K562 (cell line): ENCODE results near the gene FOS. TPM values are rescaled to one million over a fixed set of nuclear protein-coding genes. Genes with fewer than 3 reads are reported as not detected.

Source experiments
- ATAC-seq: fragments of 200-7000 bp; cut with Tn5 transposase; 3 replicates; pipeline ENCODE4 v1.9.1; 2020; ENCODE audit warnings: moderate library complexity
- BruUV-seq: library from RNA; stranded (reverse); fragments of 400-500 nt; replicated peaks from 2 replicates; lab custom pipeline; 2021; lab: Mats Ljungman, UMichigan
- CTCF ChIA-PET: fragments of 300-600 bp; formaldehyde crosslinking; extraction: SDS; loops from one replicate; lab custom pipeline; 2021; ENCODE audit warnings: low intra/inter-chr PET ratio; lab: Yijun Ruan, JAX
- POLR2A ChIA-PET: fragments of 300-600, 350-650 bp; sonication (Branson Sonifier 250); formaldehyde crosslinking; extraction: SDS; loops from one replicate; lab custom pipeline; 2021; ENCODE audit warnings: antibody characterized with exemption, inconsistent platforms; lab: Yijun Ruan, JAX
- DNase-seq, 4 experiments: peaks; one replicate each; pipeline versions ENCODE4 v3.0.0 to v3.0.0-alpha.2; 2011 to 2018; ENCODE audit warnings: low spot score in 3 of 4, mixed read lengths in 3 of 4; ENCODE audit errors: extremely low read depth in 1 of 4
- FAIRE-seq: peaks from 2 replicates; lab custom pipeline; 2011; peaks lifted over from hg19 to GRCh38; lab: Jason Lieb, UNC
- H2AFZ ChIP-seq: 2 replicates; pipeline ENCODE4 v1.6.0; 2011; ENCODE audit warnings: low read depth, low read length, control low read depth, inconsistent platforms
- H3K27ac ChIP-seq: fragments of 200-600 bp; 3 replicates; pipeline ENCODE4 v1.8.0; 2011; ENCODE audit warnings: low read depth, mild to moderate bottlenecking, control low read depth, inconsistent platforms, low read length, moderate library complexity, mixed read lengths; ENCODE audit errors: extremely low read depth
- H3K27me3 ChIP-seq, 2 experiments: fragments of 300-600 bp in 1 of 2; 2 replicates in 1 of 2; 3 replicates in 1 of 2; pipeline versions ENCODE4 v1.6.0 to v1.8.0; 2011; ENCODE audit warnings: inconsistent platforms in 2 of 2, low read length in 2 of 2, mild to moderate bottlenecking in 1 of 2, mixed read lengths in 1 of 2, moderate library complexity in 1 of 2; ENCODE audit not compliant: control insufficient read depth in 2 of 2, insufficient read depth in 2 of 2
- H3K36me3 ChIP-seq: fragments of 300-600 bp; 3 replicates; pipeline ENCODE4 v1.8.0; 2011; ENCODE audit warnings: mild to moderate bottlenecking, low read length, inconsistent platforms; ENCODE audit not compliant: control insufficient read depth, insufficient read depth
- H3K4me1 ChIP-seq, 2 experiments: fragments of 200-600 bp in 1 of 2; replicated peaks in 1 of 2; 2 replicates in 1 of 2; 3 replicates in 1 of 2; pipeline versions ENCODE4 v1.5.1 to v1.8.0; 2011; ENCODE audit warnings: inconsistent platforms in 2 of 2, low read length in 2 of 2, mild to moderate bottlenecking in 1 of 2, mixed read lengths in 1 of 2, moderate library complexity in 1 of 2; ENCODE audit not compliant: control insufficient read depth in 2 of 2, insufficient read depth in 2 of 2
- H3K4me2 ChIP-seq: 2 replicates; pipeline ENCODE4 v1.6.1; 2011; ENCODE audit warnings: low read length, control low read depth, inconsistent platforms, mixed read lengths; ENCODE audit not compliant: insufficient read depth
- H3K4me3 ChIP-seq: fragments of 200-600 bp; sonication (generic), shearing (Covaris generic); 2 replicates; pipeline ENCODE4 v1.5.1; 2016; ENCODE audit warnings: control low read depth, inconsistent platforms
- H3K79me2 ChIP-seq: fragments of 200-600 bp; 3 replicates; pipeline ENCODE4 v1.8.0; 2011; ENCODE audit warnings: low read length, inconsistent platforms; ENCODE audit not compliant: control insufficient read depth, insufficient read depth
- H3K9ac ChIP-seq, 2 experiments: 2 replicates each; pipeline versions ENCODE4 v1.6.0 to v1.6.1; 2011; ENCODE audit warnings: low read depth in 2 of 2, low read length in 2 of 2, control low read depth in 1 of 2, inconsistent platforms in 1 of 2, mild to moderate bottlenecking in 1 of 2, mixed read lengths in 1 of 2; ENCODE audit not compliant: insufficient read depth in 1 of 2
- H3K9me1 ChIP-seq: one replicate; pipeline ENCODE4 v1.6.0; 2011; ENCODE audit warnings: inconsistent platforms, mild to moderate bottlenecking, low read length, moderate library complexity; ENCODE audit not compliant: control insufficient read depth, insufficient read depth
- H3K9me3 ChIP-seq: replicated peaks from 2 replicates; pipeline ENCODE4 v1.5.1; 2011; ENCODE audit warnings: low read depth, low read length, inconsistent platforms; ENCODE audit not compliant: control insufficient read depth, insufficient read depth
- H4K20me1 ChIP-seq: replicated peaks from 2 replicates; pipeline ENCODE4 v1.6.1; 2011; ENCODE audit warnings: low read length, inconsistent platforms, mixed read lengths; ENCODE audit not compliant: control insufficient read depth, insufficient read depth
- FOXA3 ChIP-seq, 2 experiments: fragments of 450-650 bp in 1 of 2; sonication (generic) in 1 of 2; formaldehyde crosslinking; IDR thresholded peaks in 1 of 2; conservative IDR thresholded peaks in 1 of 2; 2 replicates each; pipeline versions ENCODE4 v1.4.0 to v1.8.0; 2020 to 2022; ENCODE audit warnings: mild to moderate bottlenecking in 2 of 2, missing genetic modification reagents in 1 of 2
- HDAC2 ChIP-seq: fragments of 450-650 bp; IDR thresholded peaks from 2 replicates; pipeline ENCODE4 v1.6.1; 2016; ENCODE audit warnings: mild to moderate bottlenecking
- ZBTB7A ChIP-seq: IDR thresholded peaks from 2 replicates; pipeline ENCODE4 v1.6.1; 2011; ENCODE audit warnings: low read depth, mild to moderate bottlenecking, low read length, moderate library complexity, borderline replicate concordance; ENCODE audit not compliant: control insufficient read depth
- ZNF347 ChIP-seq: fragments of 450-650 bp; formaldehyde crosslinking; IDR thresholded peaks from 2 replicates; pipeline ENCODE4 v1.4.0; 2020; ENCODE audit warnings: low read depth, mild to moderate bottlenecking, moderate library complexity
- WGBS: fragments of 100-300 bp; shearing (Covaris generic); methylation state at CpG from one replicate; pipeline ENCODE4 v1.1.6; 2016; ENCODE audit warnings: low coverage, mixed read lengths; ENCODE audit not compliant: insufficient coverage; ENCODE audit errors: missing lambda C conversion rate; 5-methylcytosine and 5-hydroxymethylcytosine counted together
- in situ Hi-C: fragments of 300-500 bp; cut with MboI; formaldehyde crosslinking; loops from 4 replicates; pipeline ENCODE4 v1.15.0; 2018; ENCODE audit warnings: inconsistent platforms, mixed read lengths
- intact Hi-C: fragments of 100-400 bp; cut with micrococcal nuclease; formaldehyde crosslinking; loops from 2 replicates; pipeline ENCODE4 v1.14.2; 2022
- polyA plus RNA-seq, 8 experiments: library from polyadenylated mRNA; depleted of rRNA in 4 of 8; stranded (reverse) in 5 of 8; unstranded in 3 of 8; fragments of >200 nt; fragmentation: Nextera tagmentation in 2 of 8; fragmentation: Illumina TruSeq in 1 of 8; extraction: Ambion mirVana in 2 of 8; extraction: Trizol in 1 of 8; gene quantifications; 2 replicates each; pipeline versions ENCODE4 v1.2.1 to v1.2.3, GENCODE V29; 2011 to 2014; ENCODE audit warnings: inconsistent platforms in 1 of 8, missing spikeins in 1 of 8
- total RNA-seq, 7 experiments: library from RNA; depleted of rRNA in 6 of 7; stranded (reverse); fragments of >200 nt in 6 of 7; fragmentation: Illumina TruSeq in 2 of 7; extraction: Trizol in 2 of 7; gene quantifications; 2 replicates each; pipeline versions ENCODE4 v1.2.1 to v1.2.3, GENCODE V29; 2011 to 2021; ENCODE audit warnings: low replicate concordance in 1 of 7
- TF ChIP-seq, protein P1 (sequence below), 2 experiments: fragments of 450-650 bp in 1 of 2; sonication (generic) in 1 of 2; formaldehyde crosslinking in 1 of 2; IDR thresholded peaks; 2 replicates each; pipeline versions ENCODE4 v1.7.1 to v1.9.0; 2016 to 2022; ENCODE audit warnings: inconsistent platforms in 1 of 2, mild to moderate bottlenecking in 1 of 2, missing genetic modification reagents in 1 of 2
- TF ChIP-seq, protein P2 (sequence below): sonication (generic); formaldehyde crosslinking; IDR thresholded peaks from 2 replicates; pipeline ENCODE4 v1.4.0; 2020; ENCODE audit warnings: mild to moderate bottlenecking, missing genetic modification reagents

Gene FOS
- total and polyA plus RNA-seq, 9 of the 15 experiments (the other 6 are each of a cell fraction or from before 2014, with no cell fraction given), result 0.54 to 13.8 (median 8.9) TPM

GRCh38 chr14:75277815-75278421 lies 710 bp upstream of the FOS start:
- WGBS, result 2% methylated on average over 14 of the region's 27 CpGs
- peaks cover 5% of the 10 kb centered on the region; the same call in 1 of the 3 replicates for H3K79me2 ChIP-seq
- H3K27ac ChIP-seq, result peak overlapping the region; percentile 98
- peak overlapping the region; percentile 71 for H3K4me3 ChIP-seq
- H3K27me3 ChIP-seq, result no peaks in the 10 kb centered on the region
- FAIRE-seq (no peak), ATAC-seq (peak; percentile 2), DNase-seq (no peak)
- H3K9ac ChIP-seq, result peak overlapping the region; percentile 76 to 96
- peaks cover 18% of the 10 kb centered on the region; the same call in 2 of the 3 replicates for H3K36me3 ChIP-seq
- TF ChIP-seq ZNF347 (CRISPR knock-in tag) (no peak), FOXA3 (CRISPR knock-in tag; conservative IDR thresholded peaks at IDR 0.05 in 1 of 2, IDR thresholded peaks at IDR 0.05 in 1 of 2) (0 out of 4 replicates have a peak, but pooled peaks of 1 of the 2 experiments have one; percentile 9), ZBTB7A (peak; percentile 54; the same call in 1 of the 2 replicates), HDAC2 (0 out of 2 replicates have a peak, but pooled peaks have one; percentile 5)
- TF ChIP-seq, protein P1, sequence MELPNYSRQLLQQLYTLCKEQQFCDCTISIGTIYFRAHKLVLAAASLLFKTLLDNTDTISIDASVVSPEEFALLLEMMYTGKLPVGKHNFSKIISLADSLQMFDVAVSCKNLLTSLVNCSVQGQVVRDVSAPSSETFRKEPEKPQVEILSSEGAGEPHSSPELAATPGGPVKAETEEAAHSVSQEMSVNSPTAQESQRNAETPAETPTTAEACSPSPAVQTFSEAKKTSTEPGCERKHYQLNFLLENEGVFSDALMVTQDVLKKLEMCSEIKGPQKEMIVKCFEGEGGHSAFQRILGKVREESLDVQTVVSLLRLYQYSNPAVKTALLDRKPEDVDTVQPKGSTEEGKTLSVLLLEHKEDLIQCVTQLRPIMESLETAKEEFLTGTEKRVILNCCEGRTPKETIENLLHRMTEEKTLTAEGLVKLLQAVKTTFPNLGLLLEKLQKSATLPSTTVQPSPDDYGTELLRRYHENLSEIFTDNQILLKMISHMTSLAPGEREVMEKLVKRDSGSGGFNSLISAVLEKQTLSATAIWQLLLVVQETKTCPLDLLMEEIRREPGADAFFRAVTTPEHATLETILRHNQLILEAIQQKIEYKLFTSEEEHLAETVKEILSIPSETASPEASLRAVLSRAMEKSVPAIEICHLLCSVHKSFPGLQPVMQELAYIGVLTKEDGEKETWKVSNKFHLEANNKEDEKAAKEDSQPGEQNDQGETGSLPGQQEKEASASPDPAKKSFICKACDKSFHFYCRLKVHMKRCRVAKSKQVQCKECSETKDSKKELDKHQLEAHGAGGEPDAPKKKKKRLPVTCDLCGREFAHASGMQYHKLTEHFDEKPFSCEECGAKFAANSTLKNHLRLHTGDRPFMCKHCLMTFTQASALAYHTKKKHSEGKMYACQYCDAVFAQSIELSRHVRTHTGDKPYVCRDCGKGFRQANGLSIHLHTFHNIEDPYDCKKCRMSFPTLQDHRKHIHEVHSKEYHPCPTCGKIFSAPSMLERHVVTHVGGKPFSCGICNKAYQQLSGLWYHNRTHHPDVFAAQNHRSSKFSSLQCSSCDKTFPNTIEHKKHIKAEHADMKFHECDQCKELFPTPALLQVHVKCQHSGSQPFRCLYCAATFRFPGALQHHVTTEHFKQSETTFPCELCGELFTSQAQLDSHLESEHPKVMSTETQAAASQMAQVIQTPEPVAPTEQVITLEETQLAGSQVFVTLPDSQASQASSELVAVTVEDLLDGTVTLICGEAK (IDR thresholded peaks at IDR 0.05), result 0 out of 2 replicates have a peak, but pooled peaks have one; percentile 38
- TF ChIP-seq, protein P1 (CRISPR knock-in tag; IDR thresholded peaks at IDR 0.05), result no peak
- TF ChIP-seq, protein P2, sequence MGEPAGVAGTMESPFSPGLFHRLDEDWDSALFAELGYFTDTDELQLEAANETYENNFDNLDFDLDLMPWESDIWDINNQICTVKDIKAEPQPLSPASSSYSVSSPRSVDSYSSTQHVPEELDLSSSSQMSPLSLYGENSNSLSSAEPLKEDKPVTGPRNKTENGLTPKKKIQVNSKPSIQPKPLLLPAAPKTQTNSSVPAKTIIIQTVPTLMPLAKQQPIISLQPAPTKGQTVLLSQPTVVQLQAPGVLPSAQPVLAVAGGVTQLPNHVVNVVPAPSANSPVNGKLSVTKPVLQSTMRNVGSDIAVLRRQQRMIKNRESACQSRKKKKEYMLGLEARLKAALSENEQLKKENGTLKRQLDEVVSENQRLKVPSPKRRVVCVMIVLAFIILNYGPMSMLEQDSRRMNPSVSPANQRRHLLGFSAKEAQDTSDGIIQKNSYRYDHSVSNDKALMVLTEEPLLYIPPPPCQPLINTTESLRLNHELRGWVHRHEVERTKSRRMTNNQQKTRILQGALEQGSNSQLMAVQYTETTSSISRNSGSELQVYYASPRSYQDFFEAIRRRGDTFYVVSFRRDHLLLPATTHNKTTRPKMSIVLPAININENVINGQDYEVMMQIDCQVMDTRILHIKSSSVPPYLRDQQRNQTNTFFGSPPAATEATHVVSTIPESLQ (CRISPR knock-in tag), result no peak
- ChIA-PET POLR2A (interaction anchor here (0.5 to 2.0 kb wide), 11 partner anchors 10 to 451 kb away, joined by 3 to 12 read pairs (median 4); no protein-coding TSS in a partner anchor), CTCF (no interaction called here)
- peaks cover 15 to 37% of the 10 kb centered on the region in 2 experiments; a peak in 4 of 5 replicates for H3K4me1 ChIP-seq
- peaks cover 10% of the 10 kb centered on the region; the same call in 1 of the 2 replicates for H4K20me1 ChIP-seq
- H3K9me3 ChIP-seq, result no peaks in the 10 kb centered on the region
- no peaks in the 10 kb centered on the region for H3K9me1 ChIP-seq
- H3K4me2 ChIP-seq, result peak overlapping the region; percentile 86
- TSS peak; percentile 87 for BruUV-seq
- in situ Hi-C loops (no loop called here), intact Hi-C loops (loop anchor here (1.0 kb wide), 1 partner anchor 15 kb away; no protein-coding TSS in a partner anchor)
- H2AFZ ChIP-seq, result peak overlapping the region; percentile 89
